Liver (tissue), 9 donors: ENCODE results near the gene ZIM2. TPM values are rescaled to one million over a fixed set of nuclear protein-coding genes. Genes with fewer than 3 reads are reported as not detected.

ENCODE experiments used
- DNase-seq: peaks from one replicate; pipeline ENCODE4 v3.0.0-alpha.2; 2017; ENCODE audit warnings: low spot score
- H3K27ac ChIP-seq, 2 donors: one replicate each; pipeline ENCODE4 v1.7.0; 2013; ENCODE audit warnings: inconsistent platforms in 2 of 2, low read length in 2 of 2, control low read depth in 1 of 2, low read depth in 1 of 2, mild to moderate bottlenecking in 1 of 2
- H3K27me3 ChIP-seq, 4 donors: one replicate each; pipeline versions ENCODE4 v1.6.1 to v1.7.0; 2013; ENCODE audit warnings: low read length in 3 of 4, inconsistent platforms in 1 of 4, mild to moderate bottlenecking in 1 of 4, moderate library complexity in 1 of 4; ENCODE audit not compliant: control insufficient read depth in 4 of 4, insufficient read depth in 4 of 4
- H3K36me3 ChIP-seq, 4 donors: one replicate each; pipeline versions ENCODE4 v1.6.1 to v1.7.0; 2013; ENCODE audit warnings: low read length in 3 of 4, mild to moderate bottlenecking in 3 of 4, low read depth in 1 of 4, moderate library complexity in 1 of 4; ENCODE audit not compliant: control insufficient read depth in 4 of 4, insufficient read depth in 3 of 4
- H3K4me1 ChIP-seq, 4 donors: one replicate each; pipeline versions ENCODE4 v1.6.1 to v1.7.0; 2013; ENCODE audit warnings: low read length in 3 of 4, mild to moderate bottlenecking in 3 of 4, moderate library complexity in 1 of 4; ENCODE audit not compliant: control insufficient read depth in 4 of 4, insufficient read depth in 4 of 4
- H3K4me3 ChIP-seq, 3 donors: one replicate each; pipeline versions ENCODE4 v1.6.1 to v1.7.0; 2013; ENCODE audit warnings: low read length in 3 of 3, control low read depth in 1 of 3, low read depth in 1 of 3, mild to moderate bottlenecking in 1 of 3
- H3K9ac ChIP-seq, 2 donors: one replicate each; pipeline ENCODE4 v1.7.0; 2013; ENCODE audit warnings: low read length in 2 of 2, mild to moderate bottlenecking in 2 of 2, moderate library complexity in 2 of 2, control low read depth in 1 of 2, low read depth in 1 of 2
- H3K9me3 ChIP-seq, 4 donors: one replicate each; pipeline versions ENCODE4 v1.6.1 to v1.7.0; 2013; ENCODE audit warnings: low read length in 3 of 4; ENCODE audit not compliant: control insufficient read depth in 4 of 4
- EGR1 ChIP-seq, 2 donors: IDR thresholded peaks; 2 replicates each; pipeline ENCODE4 v1.6.1; 2016 to 2018; ENCODE audit warnings: antibody characterized with exemption in 2 of 2, low read depth in 2 of 2
- FOXA1 ChIP-seq: IDR thresholded peaks from 2 replicates; pipeline ENCODE4 v1.6.1; 2016; ENCODE audit warnings: antibody characterized with exemption
- FOXA2 ChIP-seq: IDR thresholded peaks from 2 replicates; pipeline ENCODE4 v1.6.1; 2016; ENCODE audit warnings: antibody characterized with exemption
- GABPA ChIP-seq, 2 donors: IDR thresholded peaks in 1 of 2; conservative IDR thresholded peaks in 1 of 2; 2 replicates each; pipeline ENCODE4 v1.6.1; 2016; ENCODE audit warnings: antibody characterized with exemption in 2 of 2, mild to moderate bottlenecking in 1 of 2, moderate library complexity in 1 of 2
- HNF4A ChIP-seq, 2 donors: conservative IDR thresholded peaks; 2 replicates each; pipeline ENCODE4 v1.6.1; 2016; ENCODE audit warnings: antibody characterized with exemption in 2 of 2, mild to moderate bottlenecking in 2 of 2
- HNF4G ChIP-seq: IDR thresholded peaks from 2 replicates; pipeline ENCODE4 v1.6.1; 2016; ENCODE audit warnings: antibody characterized with exemption
- JUND ChIP-seq, 2 donors: IDR thresholded peaks; 2 replicates each; pipeline ENCODE4 v1.6.1; 2016; ENCODE audit warnings: antibody characterized with exemption in 2 of 2
- NR2F2 ChIP-seq: IDR thresholded peaks from 2 replicates; pipeline ENCODE4 v1.6.1; 2016; ENCODE audit warnings: antibody characterized with exemption
- RAD21 ChIP-seq, 2 donors: IDR thresholded peaks; 2 replicates each; pipeline ENCODE4 v1.6.1; 2016; ENCODE audit warnings: antibody characterized with exemption in 2 of 2, mild to moderate bottlenecking in 2 of 2
- RXRA ChIP-seq, 2 donors: IDR thresholded peaks; 2 replicates each; pipeline ENCODE4 v1.6.1; 2017 to 2018; ENCODE audit warnings: antibody characterized with exemption in 2 of 2, mild to moderate bottlenecking in 1 of 2
- SP1 ChIP-seq: IDR thresholded peaks from 2 replicates; pipeline ENCODE4 v1.6.1; 2018; ENCODE audit warnings: antibody characterized with exemption, mild to moderate bottlenecking
- TAF1 ChIP-seq: conservative IDR thresholded peaks from 2 replicates; pipeline ENCODE4 v1.6.1; 2016; ENCODE audit warnings: antibody characterized with exemption, mild to moderate bottlenecking
- YY1 ChIP-seq: IDR thresholded peaks from 2 replicates; pipeline ENCODE4 v1.6.1; 2016; ENCODE audit warnings: antibody characterized with exemption, mild to moderate bottlenecking
- WGBS: extraction: QIAGEN DNeasy Blood & Tissue Kit; methylation state at CpG from one replicate; pipeline ENCODE4 v1.1.7; 2013; 5-methylcytosine and 5-hydroxymethylcytosine counted together
- polyA plus RNA-seq, 2 donors: library from polyadenylated mRNA; stranded (reverse) in 1 of 2; unstranded in 1 of 2; fragments of 200-250 nt in 1 of 2; fragments of >200 nt in 1 of 2; fragmentation: Nextera tagmentation in 1 of 2; extraction: Ambion mirVana in 1 of 2; gene quantifications; one replicate each; pipeline versions ENCODE4 v1.2.1 to v1.2.3, GENCODE V29; 2013 to 2015
- total RNA-seq, 2 donors: library from RNA; depleted of rRNA; stranded (reverse); fragments of >200 nt; gene quantifications; one replicate each; pipeline ENCODE4 v1.2.3, GENCODE V29; 2014
- TF ChIP-seq, protein P1 (sequence below): IDR thresholded peaks from 2 replicates; pipeline ENCODE4 v1.6.1; 2016; ENCODE audit warnings: antibody characterized with exemption, mild to moderate bottlenecking
- TF ChIP-seq, protein P2 (sequence below): IDR thresholded peaks from 2 replicates; pipeline ENCODE4 v1.6.1; 2016; ENCODE audit warnings: antibody characterized with exemption
- TF ChIP-seq, protein P3 (sequence below): fragments of 150-350 bp; IDR thresholded peaks from 2 replicates; pipeline ENCODE4 v1.5.1; 2017; ENCODE audit warnings: improper control_type of control experiment, low read depth, low read length; ENCODE audit not compliant: missing input control
- TF ChIP-seq, protein P4 (sequence below): IDR thresholded peaks from 2 replicates; pipeline ENCODE4 v1.6.1; 2016; ENCODE audit warnings: antibody characterized with exemption
- donor health status: healthy.
- donor health status: healthy.
- donor health status: healthy.
- donor health status: healthy.
- donor health status: healthy.

Gene ZIM2
- total and polyA plus RNA-seq, 4 donors = 0.03 to 3.2 (median 0.33) TPM; not detected in 1

DNA sequence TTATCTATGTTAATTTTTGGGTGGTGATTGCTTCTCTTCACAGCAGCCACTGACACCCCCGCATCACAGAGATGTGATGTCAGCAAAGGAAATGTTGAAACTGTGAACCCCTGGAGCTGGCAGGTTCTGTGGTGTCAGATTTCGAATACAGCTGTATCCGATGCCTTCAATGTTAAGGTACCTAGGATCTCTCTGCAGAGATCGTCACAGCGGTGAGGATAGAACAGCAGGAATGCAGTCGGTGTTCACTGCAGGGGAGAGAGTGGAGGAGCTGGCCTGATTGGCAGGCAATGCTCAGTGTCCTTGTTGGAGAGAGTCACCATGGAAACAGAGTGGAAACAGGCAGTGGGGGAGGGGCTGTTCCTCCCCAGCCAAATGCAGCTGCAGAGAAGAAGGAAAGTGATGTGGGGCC is 89.4 kb downstream of the ZIM2 start (continued):
- TF ChIP-seq, protein P1, sequence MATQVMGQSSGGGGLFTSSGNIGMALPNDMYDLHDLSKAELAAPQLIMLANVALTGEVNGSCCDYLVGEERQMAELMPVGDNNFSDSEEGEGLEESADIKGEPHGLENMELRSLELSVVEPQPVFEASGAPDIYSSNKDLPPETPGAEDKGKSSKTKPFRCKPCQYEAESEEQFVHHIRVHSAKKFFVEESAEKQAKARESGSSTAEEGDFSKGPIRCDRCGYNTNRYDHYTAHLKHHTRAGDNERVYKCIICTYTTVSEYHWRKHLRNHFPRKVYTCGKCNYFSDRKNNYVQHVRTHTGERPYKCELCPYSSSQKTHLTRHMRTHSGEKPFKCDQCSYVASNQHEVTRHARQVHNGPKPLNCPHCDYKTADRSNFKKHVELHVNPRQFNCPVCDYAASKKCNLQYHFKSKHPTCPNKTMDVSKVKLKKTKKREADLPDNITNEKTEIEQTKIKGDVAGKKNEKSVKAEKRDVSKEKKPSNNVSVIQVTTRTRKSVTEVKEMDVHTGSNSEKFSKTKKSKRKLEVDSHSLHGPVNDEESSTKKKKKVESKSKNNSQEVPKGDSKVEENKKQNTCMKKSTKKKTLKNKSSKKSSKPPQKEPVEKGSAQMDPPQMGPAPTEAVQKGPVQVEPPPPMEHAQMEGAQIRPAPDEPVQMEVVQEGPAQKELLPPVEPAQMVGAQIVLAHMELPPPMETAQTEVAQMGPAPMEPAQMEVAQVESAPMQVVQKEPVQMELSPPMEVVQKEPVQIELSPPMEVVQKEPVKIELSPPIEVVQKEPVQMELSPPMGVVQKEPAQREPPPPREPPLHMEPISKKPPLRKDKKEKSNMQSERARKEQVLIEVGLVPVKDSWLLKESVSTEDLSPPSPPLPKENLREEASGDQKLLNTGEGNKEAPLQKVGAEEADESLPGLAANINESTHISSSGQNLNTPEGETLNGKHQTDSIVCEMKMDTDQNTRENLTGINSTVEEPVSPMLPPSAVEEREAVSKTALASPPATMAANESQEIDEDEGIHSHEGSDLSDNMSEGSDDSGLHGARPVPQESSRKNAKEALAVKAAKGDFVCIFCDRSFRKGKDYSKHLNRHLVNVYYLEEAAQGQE = no peak
- TF ChIP-seq YY1 = no peak

DNA sequence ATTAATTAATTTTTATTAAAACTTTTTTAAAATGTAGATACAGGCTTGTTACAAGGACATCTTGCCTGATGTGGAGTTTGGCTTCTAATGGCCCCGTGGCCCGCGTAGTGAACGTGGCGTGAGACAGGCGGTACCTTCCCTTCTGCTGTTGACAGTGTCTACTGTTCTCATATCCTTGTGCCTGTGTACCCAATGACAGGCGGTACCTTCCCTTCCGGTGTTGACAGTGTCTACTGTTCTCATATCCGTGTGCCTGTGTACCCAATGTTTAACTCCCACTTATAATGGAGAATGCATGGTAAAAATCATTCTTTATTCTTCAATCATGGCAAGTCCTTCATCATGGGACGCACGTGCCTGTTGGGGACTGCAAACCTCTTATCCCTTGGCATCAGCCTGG is 89.9 kb downstream of the ZIM2 start:
- TF ChIP-seq, protein P2, sequence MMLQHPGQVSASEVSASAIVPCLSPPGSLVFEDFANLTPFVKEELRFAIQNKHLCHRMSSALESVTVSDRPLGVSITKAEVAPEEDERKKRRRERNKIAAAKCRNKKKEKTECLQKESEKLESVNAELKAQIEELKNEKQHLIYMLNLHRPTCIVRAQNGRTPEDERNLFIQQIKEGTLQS = no peak
- TF ChIP-seq RAD21 (IDR thresholded peaks at IDR 0.05) (no peak), GABPA (IDR thresholded peaks at IDR 0.05 in 1 of 2, conservative IDR thresholded peaks at IDR 0.05 in 1 of 2) (no peak), NR2F2 (no peak), FOXA1 (no peak), YY1 (no peak), HNF4A (conservative IDR thresholded peaks at IDR 0.05) (no peak), HNF4G (no peak), TAF1 (no peak), JUND (IDR thresholded peaks at IDR 0.05) (no peak), SP1 (no peak), FOXA2 (no peak), RXRA (IDR thresholded peaks at IDR 0.05) (no peak), EGR1 (IDR thresholded peaks at IDR 0.05; ENCODE audit: low read depth in 2 of 2) (no peak)
- TF ChIP-seq, protein P1 = no peak
- TF ChIP-seq, protein P3, sequence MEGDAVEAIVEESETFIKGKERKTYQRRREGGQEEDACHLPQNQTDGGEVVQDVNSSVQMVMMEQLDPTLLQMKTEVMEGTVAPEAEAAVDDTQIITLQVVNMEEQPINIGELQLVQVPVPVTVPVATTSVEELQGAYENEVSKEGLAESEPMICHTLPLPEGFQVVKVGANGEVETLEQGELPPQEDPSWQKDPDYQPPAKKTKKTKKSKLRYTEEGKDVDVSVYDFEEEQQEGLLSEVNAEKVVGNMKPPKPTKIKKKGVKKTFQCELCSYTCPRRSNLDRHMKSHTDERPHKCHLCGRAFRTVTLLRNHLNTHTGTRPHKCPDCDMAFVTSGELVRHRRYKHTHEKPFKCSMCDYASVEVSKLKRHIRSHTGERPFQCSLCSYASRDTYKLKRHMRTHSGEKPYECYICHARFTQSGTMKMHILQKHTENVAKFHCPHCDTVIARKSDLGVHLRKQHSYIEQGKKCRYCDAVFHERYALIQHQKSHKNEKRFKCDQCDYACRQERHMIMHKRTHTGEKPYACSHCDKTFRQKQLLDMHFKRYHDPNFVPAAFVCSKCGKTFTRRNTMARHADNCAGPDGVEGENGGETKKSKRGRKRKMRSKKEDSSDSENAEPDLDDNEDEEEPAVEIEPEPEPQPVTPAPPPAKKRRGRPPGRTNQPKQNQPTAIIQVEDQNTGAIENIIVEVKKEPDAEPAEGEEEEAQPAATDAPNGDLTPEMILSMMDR = no peak
- TF ChIP-seq, protein P4, sequence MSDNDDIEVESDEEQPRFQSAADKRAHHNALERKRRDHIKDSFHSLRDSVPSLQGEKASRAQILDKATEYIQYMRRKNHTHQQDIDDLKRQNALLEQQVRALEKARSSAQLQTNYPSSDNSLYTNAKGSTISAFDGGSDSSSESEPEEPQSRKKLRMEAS = no peak
- Histone ChIP-seq H3K36me3 (no peaks in the 10 kb centered on the region), H3K4me3 (no peak overlapping the region), H3K27ac (no peak overlapping the region), H3K4me1 (no peaks in the 10 kb centered on the region), H3K27me3 (no peaks in the 10 kb centered on the region), H3K9me3 (peaks cover 0 to 1% (median 0%) of the 10 kb centered on the region in 4 donors), H3K9ac (no peak overlapping the region)
- DNase-seq = no peak
- 81% methylated on average over 11 of the region's 11 CpGs for WGBS
